ENCODE results near the gene PEX5L. TPM values are rescaled to one million over a fixed set of nuclear protein-coding genes. Genes with fewer than 3 reads are reported as not detected.

Gene PEX5L
- total and polyA plus RNA-seq, 2 experiments from 2014 or later, result 0.07 to 0.30 TPM

GRCh38 chr3:179867961-179868360 is 168.8 kb downstream of the PEX5L start:
- TF ChIP-seq, protein P1, sequence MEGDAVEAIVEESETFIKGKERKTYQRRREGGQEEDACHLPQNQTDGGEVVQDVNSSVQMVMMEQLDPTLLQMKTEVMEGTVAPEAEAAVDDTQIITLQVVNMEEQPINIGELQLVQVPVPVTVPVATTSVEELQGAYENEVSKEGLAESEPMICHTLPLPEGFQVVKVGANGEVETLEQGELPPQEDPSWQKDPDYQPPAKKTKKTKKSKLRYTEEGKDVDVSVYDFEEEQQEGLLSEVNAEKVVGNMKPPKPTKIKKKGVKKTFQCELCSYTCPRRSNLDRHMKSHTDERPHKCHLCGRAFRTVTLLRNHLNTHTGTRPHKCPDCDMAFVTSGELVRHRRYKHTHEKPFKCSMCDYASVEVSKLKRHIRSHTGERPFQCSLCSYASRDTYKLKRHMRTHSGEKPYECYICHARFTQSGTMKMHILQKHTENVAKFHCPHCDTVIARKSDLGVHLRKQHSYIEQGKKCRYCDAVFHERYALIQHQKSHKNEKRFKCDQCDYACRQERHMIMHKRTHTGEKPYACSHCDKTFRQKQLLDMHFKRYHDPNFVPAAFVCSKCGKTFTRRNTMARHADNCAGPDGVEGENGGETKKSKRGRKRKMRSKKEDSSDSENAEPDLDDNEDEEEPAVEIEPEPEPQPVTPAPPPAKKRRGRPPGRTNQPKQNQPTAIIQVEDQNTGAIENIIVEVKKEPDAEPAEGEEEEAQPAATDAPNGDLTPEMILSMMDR (IDR thresholded peaks at IDR 0.05; ENCODE audit: low read depth, low read length), result no peak
- no peaks in the 10 kb centered on the region for H3K27me3 ChIP-seq
- no peak overlapping the region for H3K4me3 ChIP-seq
- no peak for DNase-seq (ENCODE audit: low read depth in 1 of 2, low spot score in 1 of 2)
- H3K27ac ChIP-seq, result no peak overlapping the region
- H3K36me3 ChIP-seq, result no peaks in the 10 kb centered on the region
- no peaks in the 10 kb centered on the region for H3K4me1 ChIP-seq (ENCODE audit: low read depth)
- H3K9me3 ChIP-seq (ENCODE audit: low read depth), result no peaks in the 10 kb centered on the region

GRCh38 chr3:179865861-179866505 is 170.8 kb downstream of the PEX5L start:
- no peaks in the 10 kb centered on the region for H3K27me3 ChIP-seq
- TF ChIP-seq, protein P1 (IDR thresholded peaks at IDR 0.05; ENCODE audit: low read depth, low read length), result no peak
- H3K36me3 ChIP-seq, result no peaks in the 10 kb centered on the region
- no peak overlapping the region for H3K27ac ChIP-seq
- H3K4me1 ChIP-seq (ENCODE audit: low read depth), result no peaks in the 10 kb centered on the region
- no peaks in the 10 kb centered on the region for H3K9me3 ChIP-seq (ENCODE audit: low read depth)
- H3K4me3 ChIP-seq, result no peak overlapping the region
- DNase-seq (ENCODE audit: low read depth in 1 of 2, low spot score in 1 of 2), result no peak

GRCh38 chr3:179861953-179862352 is 174.8 kb downstream of the PEX5L start:
- Histone ChIP-seq H3K27ac (no peak overlapping the region), H3K4me3 (no peak overlapping the region), H3K9me3 (ENCODE audit: low read depth) (no peaks in the 10 kb centered on the region), H3K27me3 (no peaks in the 10 kb centered on the region), H3K36me3 (no peaks in the 10 kb centered on the region), H3K4me1 (ENCODE audit: low read depth) (no peaks in the 10 kb centered on the region)
- TF ChIP-seq, protein P1 (IDR thresholded peaks at IDR 0.05; ENCODE audit: low read depth, low read length), result no peak
- no peak for DNase-seq (ENCODE audit: low read depth in 1 of 2, low spot score in 1 of 2)

DNA sequence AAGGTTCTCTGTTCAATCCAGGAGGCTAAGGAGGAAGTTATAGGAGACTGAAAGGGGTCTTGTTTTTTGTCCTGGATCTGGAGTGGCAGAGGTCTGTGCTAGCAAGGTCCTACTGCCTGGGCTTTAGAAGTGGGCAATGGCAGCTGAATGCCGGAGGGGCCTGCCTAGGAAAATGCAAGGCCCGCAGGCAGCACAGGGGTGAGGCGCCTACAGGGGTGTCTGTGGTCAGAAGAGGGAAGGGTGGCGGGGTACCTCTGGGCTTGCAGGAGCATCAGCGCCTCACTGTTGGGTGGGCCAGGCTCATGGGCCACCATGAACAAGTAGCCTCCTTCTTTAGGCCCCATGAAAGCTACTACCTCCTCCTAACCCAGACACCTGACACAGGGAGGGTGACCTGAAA is 175.4 kb downstream of the PEX5L start:
- H3K4me3 ChIP-seq, result no peak overlapping the region
- no peaks in the 10 kb centered on the region for H3K9me3 ChIP-seq (ENCODE audit: low read depth)
- no peaks in the 10 kb centered on the region for H3K36me3 ChIP-seq
- no peak for DNase-seq (ENCODE audit: low read depth in 1 of 2, low spot score in 1 of 2)
- no peak overlapping the region for H3K27ac ChIP-seq
- H3K27me3 ChIP-seq, result no peaks in the 10 kb centered on the region
- TF ChIP-seq, protein P1 (IDR thresholded peaks at IDR 0.05; ENCODE audit: low read depth, low read length), result no peak
- H3K4me1 ChIP-seq (ENCODE audit: low read depth), result no peaks in the 10 kb centered on the region

GRCh38 chr3:179860275-179861107 is 176.2 kb downstream of the PEX5L start:
- DNase-seq (ENCODE audit: low read depth in 1 of 2, low spot score in 1 of 2), result no peak
- H3K9me3 ChIP-seq (ENCODE audit: low read depth), result no peaks in the 10 kb centered on the region

More at GRCh38 chr3:179860275-179861107, 176.2 kb downstream of the PEX5L start:
- Histone ChIP-seq H3K4me1 (ENCODE audit: low read depth) (no peaks in the 10 kb centered on the region), H3K27ac (no peak overlapping the region), H3K27me3 (no peaks in the 10 kb centered on the region), H3K36me3 (no peaks in the 10 kb centered on the region), H3K4me3 (no peak overlapping the region)
- TF ChIP-seq, protein P1 (IDR thresholded peaks at IDR 0.05; ENCODE audit: low read depth, low read length), result no peak

Data from cardiac muscle cell (in vitro differentiated cells and primary cell).